Trophoblast cell (in vitro differentiated cells and primary cell): Measurements from ENCODE around the gene FUCA1.
"Not testable (repeated sequence)": the region's sequence is repeated elsewhere in the genome, so short reads cannot be mapped to it uniquely, and the experiment has no call there.

ENCODE experiments used
- DNase-seq, 2 donors: peaks; one replicate each; pipeline ENCODE4 v3.0.0-alpha.2; 2016
- H2AFZ ChIP-seq: 2 replicates; pipeline ENCODE4 v1.6.1; 2013; ENCODE audit warnings: low read length, moderate library complexity, mild to moderate bottlenecking; ENCODE audit not compliant: insufficient read depth, poor library complexity
- H2AK5ac ChIP-seq: 2 replicates; pipeline ENCODE4 v1.6.1; 2013; ENCODE audit warnings: mild to moderate bottlenecking, low read length
- H2BK120ac ChIP-seq: 2 replicates; pipeline ENCODE4 v1.6.1; 2013; ENCODE audit warnings: low read length, mild to moderate bottlenecking, moderate library complexity; ENCODE audit not compliant: insufficient read depth, poor library complexity
- H2BK12ac ChIP-seq: 2 replicates; pipeline ENCODE4 v1.6.1; 2013; ENCODE audit warnings: mild to moderate bottlenecking, low read length, moderate library complexity
- H2BK5ac ChIP-seq: 2 replicates; pipeline ENCODE4 v1.6.1; 2013; ENCODE audit warnings: low read length, low read depth, moderate library complexity, mild to moderate bottlenecking; ENCODE audit not compliant: poor library complexity
- H3K14ac ChIP-seq: 2 replicates; pipeline ENCODE4 v1.6.1; 2013; ENCODE audit warnings: mild to moderate bottlenecking, low read length
- H3K18ac ChIP-seq: 2 replicates; pipeline ENCODE4 v1.6.1; 2013; ENCODE audit warnings: mild to moderate bottlenecking, low read length
- H3K23ac ChIP-seq: 2 replicates; pipeline ENCODE4 v1.6.1; 2013; ENCODE audit warnings: low read length
- H3K27ac ChIP-seq: 2 replicates; pipeline ENCODE4 v1.5.1; 2013; ENCODE audit warnings: low read depth, mild to moderate bottlenecking, inconsistent platforms, low read length, moderate library complexity
- H3K27me3 ChIP-seq: 2 replicates; pipeline ENCODE4 v1.6.1; 2013; ENCODE audit warnings: inconsistent platforms, mild to moderate bottlenecking, low read length, moderate library complexity; ENCODE audit not compliant: insufficient read depth
- H3K36me3 ChIP-seq, 2 experiments: 1 replicate in 1 of 2; 2 replicates in 1 of 2; pipeline ENCODE4 v1.6.1; 2013; ENCODE audit warnings: low read length in 2 of 2, mild to moderate bottlenecking in 2 of 2, moderate library complexity in 1 of 2; ENCODE audit not compliant: insufficient read depth in 2 of 2, control insufficient read depth in 1 of 2
- H3K4ac ChIP-seq: 2 replicates; pipeline ENCODE4 v1.6.1; 2013; ENCODE audit warnings: low read depth, mild to moderate bottlenecking, low read length, moderate library complexity
- H3K4me1 ChIP-seq, 2 experiments: 1 replicate in 1 of 2; 2 replicates in 1 of 2; pipeline ENCODE4 v1.6.1; 2013; ENCODE audit warnings: low read length in 2 of 2, mild to moderate bottlenecking in 2 of 2, moderate library complexity in 1 of 2; ENCODE audit not compliant: insufficient read depth in 2 of 2, control insufficient read depth in 1 of 2
- H3K4me2 ChIP-seq: 2 replicates; pipeline ENCODE4 v1.6.1; 2013; ENCODE audit warnings: inconsistent platforms, mild to moderate bottlenecking, low read length, moderate library complexity
- H3K4me3 ChIP-seq: 2 replicates; pipeline ENCODE4 v1.5.1; 2013; ENCODE audit warnings: mild to moderate bottlenecking, low read depth, low read length, inconsistent platforms
- H3K79me1 ChIP-seq: one replicate; pipeline ENCODE4 v1.6.1; 2013; ENCODE audit warnings: low read length
- H3K79me2 ChIP-seq: 2 replicates; pipeline ENCODE4 v1.6.1; 2013; ENCODE audit warnings: low read length, mild to moderate bottlenecking; ENCODE audit not compliant: control insufficient read depth, insufficient read depth, poor library complexity
- H3K9ac ChIP-seq: 2 replicates; pipeline ENCODE4 v1.6.1; 2013; ENCODE audit warnings: mild to moderate bottlenecking, low read length
- H3K9me3 ChIP-seq: 2 replicates; pipeline ENCODE4 v1.6.1; 2013; ENCODE audit warnings: low read depth, mild to moderate bottlenecking, control low read depth, inconsistent platforms, low read length; ENCODE audit not compliant: insufficient read depth
- H4K12ac ChIP-seq: 2 replicates; pipeline ENCODE4 v1.6.1; 2013; ENCODE audit warnings: low read depth, mild to moderate bottlenecking, low read length, moderate library complexity
- H4K8ac ChIP-seq: 2 replicates; pipeline ENCODE4 v1.6.1; 2013; ENCODE audit warnings: low read depth, mild to moderate bottlenecking, low read length, moderate library complexity
- H4K91ac ChIP-seq: one replicate; pipeline ENCODE4 v1.6.1; 2013; ENCODE audit warnings: low read depth, mild to moderate bottlenecking, low read length, moderate library complexity
- WGBS: extraction: QIAGEN DNeasy Blood & Tissue Kit; methylation state at CpG from one replicate; pipeline ENCODE4 v1.1.7; 2013; ENCODE audit warnings: missing lambda C conversion rate; ENCODE audit not compliant: insufficient read length, insufficient coverage; ENCODE audit errors: extremely low coverage; 5-methylcytosine and 5-hydroxymethylcytosine counted together

The FUCA1 gene

GRCh38 chr1:23864801-23865542 lies 3.1 kb downstream of the FUCA1 start:
- Histone ChIP-seq H3K4ac (no peak overlapping the region), H3K9ac (no peak overlapping the region), H4K12ac (no peak overlapping the region), H2AK5ac (no peak overlapping the region), H2BK5ac (no peak overlapping the region), H3K36me3 (no peaks in the 10 kb centered on the region), H4K8ac (no peak overlapping the region), H3K79me2 (no peaks in the 10 kb centered on the region), H3K4me1 (peaks cover 2 to 6% of the 10 kb centered on the region in 2 experiments), H3K18ac (no peak overlapping the region), H3K27me3 (peaks cover 6% of the 10 kb centered on the region), H3K9me3 (no peaks in the 10 kb centered on the region), H3K79me1 (peaks cover 4% of the 10 kb centered on the region), H2AFZ (peak overlapping the region; percentile 18), H3K23ac (no peak overlapping the region), H2BK12ac (no peak overlapping the region), H2BK120ac (no peak overlapping the region), H3K14ac (no peak overlapping the region), H4K91ac (no peak overlapping the region), H3K27ac (no peak overlapping the region), H3K4me3 (no peak overlapping the region), H3K4me2 (no peak overlapping the region)
- no peak for DNase-seq
- WGBS = no CpG with 5 or more reads among the region's 13 CpGs

- Histone ChIP-seq H2BK5ac (no peak overlapping the region), H3K4ac (no peak overlapping the region), H3K79me2 (no peaks in the 10 kb centered on the region), H4K8ac (no peak overlapping the region), H3K4me2 (no peak overlapping the region), H3K27ac (no peak overlapping the region), H3K27me3 (peaks cover 4% of the 10 kb centered on the region), H3K9me3 (no peaks in the 10 kb centered on the region), H2BK12ac (no peak overlapping the region), H4K91ac (no peak overlapping the region), H3K4me1 (peaks cover 2% of the 10 kb centered on the region in 2 experiments), H4K12ac (no peak overlapping the region), H2AK5ac (no peak overlapping the region), H3K23ac (no peak overlapping the region), H3K9ac (no peak overlapping the region), H3K79me1 (no peaks in the 10 kb centered on the region), H3K14ac (no peak overlapping the region), H3K4me3 (no peak overlapping the region), H2AFZ (no peak overlapping the region), H3K36me3 (no peaks in the 10 kb centered on the region), H2BK120ac (no peak overlapping the region), H3K18ac (no peak overlapping the region)
- no peak for DNase-seq
- no CpG with 5 or more reads among the region's 3 CpGs for WGBS
Observed at GRCh38 chr1:23862640-23863039, 5.5 kb downstream of the FUCA1 start.

DNA sequence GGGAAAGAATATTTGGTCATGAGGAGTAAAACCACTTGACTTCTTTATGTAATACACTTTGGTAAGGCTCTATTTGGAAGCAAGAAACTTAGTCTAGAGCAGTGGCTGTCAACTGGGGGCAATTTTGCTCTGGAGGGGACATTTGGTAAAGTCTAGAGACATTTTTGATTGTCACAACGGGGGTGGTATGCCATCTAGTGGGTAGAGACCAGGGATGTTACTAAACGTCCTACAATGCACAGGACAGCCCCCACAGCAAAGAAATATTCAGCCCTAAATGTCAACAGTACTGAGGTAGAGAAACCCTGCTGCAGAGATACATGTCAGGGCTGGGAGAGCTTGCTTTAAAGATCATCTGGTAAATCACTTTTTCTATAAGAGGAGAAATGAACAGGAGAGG lies 13.5 kb downstream of the FUCA1 start:
- WGBS = no CpG with 5 or more reads among the region's 2 CpGs
- Histone ChIP-seq H4K12ac (no peak overlapping the region), H2BK5ac (no peak overlapping the region)

DNA sequence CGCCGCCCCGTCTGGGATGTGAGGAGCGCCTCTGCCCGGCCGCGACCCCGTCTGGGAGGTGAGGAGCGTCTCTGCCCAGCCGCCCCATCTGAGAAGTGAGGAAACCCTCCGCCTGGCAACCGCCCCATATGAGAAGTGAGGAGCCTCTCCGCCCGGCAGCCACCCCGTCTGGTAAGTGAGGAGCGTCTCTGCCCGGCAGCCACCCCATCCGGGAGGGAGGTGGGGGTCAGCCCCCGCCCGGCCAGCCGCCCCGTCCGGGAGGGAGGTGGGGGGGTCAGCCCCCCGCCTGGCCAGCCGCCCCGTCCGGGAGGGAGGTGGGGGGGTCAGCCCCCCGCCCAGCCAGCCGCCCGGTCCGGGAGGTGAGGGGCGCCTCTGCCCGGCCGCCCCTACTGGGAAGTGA lies 15.0 kb downstream of the FUCA1 start:
- WGBS = no CpG with 5 or more reads among the region's 34 CpGs
- not testable (repeated sequence) for H3K79me1 ChIP-seq, H3K4ac ChIP-seq, H3K9me3 ChIP-seq, H3K4me3 ChIP-seq, H3K79me2 ChIP-seq, H3K4me1 ChIP-seq, H3K9ac ChIP-seq, H3K14ac ChIP-seq, H2BK120ac ChIP-seq, H3K23ac ChIP-seq, H3K36me3 ChIP-seq, DNase-seq, H4K8ac ChIP-seq, H3K27ac ChIP-seq, H2BK12ac ChIP-seq, H2BK5ac ChIP-seq, H4K91ac ChIP-seq, H4K12ac ChIP-seq, H3K27me3 ChIP-seq, H2AK5ac ChIP-seq, H2AFZ ChIP-seq, H3K4me2 ChIP-seq, H3K18ac ChIP-seq

More for the DNA sequence above, 13.5 kb downstream of the FUCA1 start:
- Histone ChIP-seq H3K9ac (no peak overlapping the region), H3K27me3 (no peaks in the 10 kb centered on the region), H3K9me3 (no peaks in the 10 kb centered on the region), H3K27ac (no peak overlapping the region), H3K14ac (no peak overlapping the region), H4K91ac (no peak overlapping the region), H4K8ac (no peak overlapping the region), H3K79me2 (no peaks in the 10 kb centered on the region), H3K79me1 (no peaks in the 10 kb centered on the region), H2AK5ac (no peak overlapping the region), H3K4ac (no peak overlapping the region), H3K4me2 (no peak overlapping the region), H2AFZ (no peak overlapping the region), H2BK12ac (no peak overlapping the region), H3K18ac (no peak overlapping the region), H2BK120ac (no peak overlapping the region), H3K4me1 (no peaks in the 10 kb centered on the region), H3K36me3 (no peaks in the 10 kb centered on the region), H3K23ac (no peak overlapping the region), H3K4me3 (no peak overlapping the region)
- DNase-seq = no peak
